ENCODE data around the gene CCR7.
"Not testable (repeated sequence)": the region's sequence is repeated elsewhere in the genome, so short reads cannot be mapped to it uniquely, and the experiment has no call there.

DNA sequence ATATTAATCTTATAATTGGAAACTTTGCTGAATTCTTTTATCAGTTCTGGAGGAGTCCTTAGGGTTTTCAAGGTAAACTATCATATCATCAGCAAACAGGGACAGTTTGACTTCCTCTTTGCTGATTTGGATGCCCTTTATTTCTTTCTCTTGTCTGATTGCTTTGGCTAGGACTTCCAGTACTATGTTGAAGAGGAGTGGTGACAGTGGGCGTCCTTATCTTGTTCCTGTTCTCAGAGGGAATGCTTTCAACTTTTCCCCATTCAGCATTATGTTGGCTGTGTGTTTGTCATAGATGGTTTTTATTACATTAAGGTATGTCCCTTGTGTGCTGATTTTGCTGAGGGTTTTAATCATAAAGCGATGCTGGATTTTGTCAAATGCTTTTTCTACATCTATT, 19.7 kb upstream of the CCR7 start:
- not testable (repeated sequence) for TF ChIP-seq POLR2A (IDR thresholded peaks at IDR 0.05; ENCODE audit: low read depth); CTCF (IDR thresholded peaks at IDR 0.05); POLR2AphosphoS5 (IDR thresholded peaks at IDR 0.05)

Measured in esophagus muscularis mucosa (tissue), 3 donors.